MG63 (cell line): Measurements from ENCODE around the gene TMEM208. TPM values are rescaled to one million over a fixed set of nuclear protein-coding genes. Genes with fewer than 3 reads are reported as not detected.

Source experiments
- DNase-seq: peaks from one replicate; pipeline ENCODE4 v3.0.0-alpha.2; 2020
- H3K27me3 ChIP-seq: fragments of 250-450 bp; sonication (Bioruptor Pico); 2 replicates; pipeline ENCODE4 v1.5.1; 2020; ENCODE audit warnings: mild to moderate bottlenecking, moderate library complexity
- H3K36me3 ChIP-seq: fragments of 250-450 bp; sonication (Bioruptor Pico); 2 replicates; pipeline ENCODE4 v1.5.1; 2020; ENCODE audit warnings: mild to moderate bottlenecking, moderate library complexity
- H3K4me3 ChIP-seq: fragments of 250-450 bp; sonication (Bioruptor Pico); 2 replicates; pipeline ENCODE4 v1.5.1; 2020; ENCODE audit warnings: mild to moderate bottlenecking, moderate library complexity
- H3K9me3 ChIP-seq: fragments of 250-450 bp; sonication (Bioruptor Pico); 2 replicates; pipeline ENCODE4 v1.5.1; 2020; ENCODE audit warnings: mild to moderate bottlenecking, moderate library complexity
- total RNA-seq: library from RNA; depleted of rRNA; stranded (reverse); fragments of >200 nt; shearing (Covaris generic); gene quantifications from 2 replicates; pipeline ENCODE4 v1.2.3, GENCODE V29; 2014; ENCODE audit warnings: low replicate concordance; rRNA removed

Gene TMEM208
- 27.1 and 33.2 TPM in 2 replicates for total RNA-seq

GRCh38 chr16:67226804-67227566 lies at the start of gene TMEM208:
TSS of gene TMEM208 (plus strand) at chr16:67227130. CDS start at chr16:67227219, 89 bp downstream.
- DNase-seq: peak; percentile 95
- no peaks in the 10 kb centered on the region for H3K9me3 ChIP-seq
- H3K36me3 ChIP-seq: peaks cover 19% of the 10 kb centered on the region
- no peaks in the 10 kb centered on the region for H3K27me3 ChIP-seq
- peak within 1 kb of the TSS; percentile 95 for H3K4me3 ChIP-seq

GRCh38 chr16:67177743-67178699 lies 48.9 kb upstream of the TMEM208 start:
- H3K27me3 ChIP-seq: no peaks in the 10 kb centered on the region
- H3K9me3 ChIP-seq: no peaks in the 10 kb centered on the region
- no peak for DNase-seq
- no peaks in the 10 kb centered on the region for H3K36me3 ChIP-seq
- H3K4me3 ChIP-seq: no peak overlapping the region

GRCh38 chr16:67179421-67180080 lies 47.4 kb upstream of the TMEM208 start:
- Histone ChIP-seq H3K9me3 (no peaks in the 10 kb centered on the region), H3K4me3 (no peak overlapping the region), H3K27me3 (no peaks in the 10 kb centered on the region), H3K36me3 (no peaks in the 10 kb centered on the region)
- DNase-seq: no peak

GRCh38 chr16:67180166-67180565 lies 46.8 kb upstream of the TMEM208 start:
- no peaks in the 10 kb centered on the region for H3K27me3 ChIP-seq
- no peak overlapping the region for H3K4me3 ChIP-seq
- no peaks in the 10 kb centered on the region for H3K9me3 ChIP-seq
- no peak for DNase-seq
- H3K36me3 ChIP-seq: no peaks in the 10 kb centered on the region

- no peaks in the 10 kb centered on the region for H3K27me3 ChIP-seq
- peak; percentile 66 for DNase-seq
- no peak overlapping the region for H3K4me3 ChIP-seq
- H3K36me3 ChIP-seq: no peaks in the 10 kb centered on the region
- H3K9me3 ChIP-seq: no peaks in the 10 kb centered on the region
These were observed 45.6 kb upstream of the TMEM208 start for GRCh38 chr16:67181346-67181745.

GRCh38 chr16:67182288-67182687 lies 44.6 kb upstream of the TMEM208 start:
- no peaks in the 10 kb centered on the region for H3K36me3 ChIP-seq
- no peak overlapping the region for H3K4me3 ChIP-seq
- no peak for DNase-seq
- H3K27me3 ChIP-seq: no peaks in the 10 kb centered on the region
- no peaks in the 10 kb centered on the region for H3K9me3 ChIP-seq

GRCh38 chr16:67183284-67183626 lies 43.7 kb upstream of the TMEM208 start:
- Histone ChIP-seq H3K4me3 (peak overlapping the region; percentile 87), H3K36me3 (no peaks in the 10 kb centered on the region), H3K27me3 (no peaks in the 10 kb centered on the region), H3K9me3 (no peaks in the 10 kb centered on the region)
- DNase-seq: no peak

GRCh38 chr16:67183627-67184452 lies 43.1 kb upstream of the TMEM208 start, which contains the start of gene MATCAP1:
TSS of gene MATCAP1 (minus strand) at chr16:67183963. CDS start at chr16:67180610, 3,353 bp downstream.
- peak within 1 kb of the TSS; percentile 87 for H3K4me3 ChIP-seq
- H3K27me3 ChIP-seq: no peaks in the 10 kb centered on the region
- H3K36me3 ChIP-seq: no peaks in the 10 kb centered on the region
- no peaks in the 10 kb centered on the region for H3K9me3 ChIP-seq
- peak; percentile 93 for DNase-seq

GRCh38 chr16:67184453-67184994 lies 42.4 kb upstream of the TMEM208 start:
- no peak for DNase-seq
- no peaks in the 10 kb centered on the region for H3K9me3 ChIP-seq
- H3K36me3 ChIP-seq: no peaks in the 10 kb centered on the region
- peak overlapping the region; percentile 87 for H3K4me3 ChIP-seq
- H3K27me3 ChIP-seq: no peaks in the 10 kb centered on the region

GRCh38 chr16:67184995-67185650 lies 41.8 kb upstream of the TMEM208 start:
- no peaks in the 10 kb centered on the region for H3K27me3 ChIP-seq
- H3K9me3 ChIP-seq: no peaks in the 10 kb centered on the region
- H3K4me3 ChIP-seq: no peak overlapping the region
- DNase-seq: peak; percentile 83
- H3K36me3 ChIP-seq: no peaks in the 10 kb centered on the region

- no peak for DNase-seq
- H3K27me3 ChIP-seq: no peaks in the 10 kb centered on the region
These were observed 41.2 kb upstream of the TMEM208 start for GRCh38 chr16:67185651-67186134.

GRCh38 chr16:67186550-67186950 lies 40.4 kb upstream of the TMEM208 start:
- no peak overlapping the region for H3K4me3 ChIP-seq
- H3K27me3 ChIP-seq: no peaks in the 10 kb centered on the region
- no peaks in the 10 kb centered on the region for H3K9me3 ChIP-seq
- DNase-seq: peak; percentile 49
- H3K36me3 ChIP-seq: no peaks in the 10 kb centered on the region

More at GRCh38 chr16:67185651-67186134, 41.2 kb upstream of the TMEM208 start:
- Histone ChIP-seq H3K36me3 (no peaks in the 10 kb centered on the region), H3K4me3 (no peak overlapping the region), H3K9me3 (no peaks in the 10 kb centered on the region)

- Histone ChIP-seq H3K27me3 (no peaks in the 10 kb centered on the region), H3K36me3 (no peaks in the 10 kb centered on the region), H3K4me3 (no peak overlapping the region), H3K9me3 (no peaks in the 10 kb centered on the region)
- DNase-seq: no peak
These were observed 39.6 kb upstream of the TMEM208 start for GRCh38 chr16:67187175-67187890.

GRCh38 chr16:67188323-67188722 lies 38.6 kb upstream of the TMEM208 start:
- DNase-seq: no peak
- Histone ChIP-seq H3K4me3 (no peak overlapping the region), H3K9me3 (no peaks in the 10 kb centered on the region), H3K36me3 (no peaks in the 10 kb centered on the region; the same call in 1 of the 2 replicates), H3K27me3 (no peaks in the 10 kb centered on the region)

GRCh38 chr16:67188798-67189197 lies 38.1 kb upstream of the TMEM208 start:
- H3K27me3 ChIP-seq: no peaks in the 10 kb centered on the region
- H3K36me3 ChIP-seq: no peaks in the 10 kb centered on the region; the same call in none of the 2 replicates
- no peak for DNase-seq
- no peaks in the 10 kb centered on the region for H3K9me3 ChIP-seq
- H3K4me3 ChIP-seq: no peak overlapping the region
